ENCODE data around the gene CHKB. TPM values are rescaled to one million over a fixed set of nuclear protein-coding genes. Genes with fewer than 3 reads are reported as not detected.

The CHKB gene, protein sequence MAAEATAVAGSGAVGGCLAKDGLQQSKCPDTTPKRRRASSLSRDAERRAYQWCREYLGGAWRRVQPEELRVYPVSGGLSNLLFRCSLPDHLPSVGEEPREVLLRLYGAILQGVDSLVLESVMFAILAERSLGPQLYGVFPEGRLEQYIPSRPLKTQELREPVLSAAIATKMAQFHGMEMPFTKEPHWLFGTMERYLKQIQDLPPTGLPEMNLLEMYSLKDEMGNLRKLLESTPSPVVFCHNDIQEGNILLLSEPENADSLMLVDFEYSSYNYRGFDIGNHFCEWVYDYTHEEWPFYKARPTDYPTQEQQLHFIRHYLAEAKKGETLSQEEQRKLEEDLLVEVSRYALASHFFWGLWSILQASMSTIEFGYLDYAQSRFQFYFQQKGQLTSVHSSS
- 36.0 TPM for total RNA-seq
- long read RNA-seq, transcript CHKB-208 (8 exons, 2,114 nt), result minor isoform, 5 of 56 reads
- long read RNA-seq, transcript CHKB-212 (9 exons, 2,069 nt), result major isoform, 18 of 56 reads
- long read RNA-seq, transcript CHKB-201 (11 exons, 1,638 nt), result minor isoform, 6 of 56 reads
- long read RNA-seq, partial matches to known transcripts, result 22 of 56 reads
- long read RNA-seq, other reads (novel, unspliced or antisense), result 5 of 56 reads

DNA sequence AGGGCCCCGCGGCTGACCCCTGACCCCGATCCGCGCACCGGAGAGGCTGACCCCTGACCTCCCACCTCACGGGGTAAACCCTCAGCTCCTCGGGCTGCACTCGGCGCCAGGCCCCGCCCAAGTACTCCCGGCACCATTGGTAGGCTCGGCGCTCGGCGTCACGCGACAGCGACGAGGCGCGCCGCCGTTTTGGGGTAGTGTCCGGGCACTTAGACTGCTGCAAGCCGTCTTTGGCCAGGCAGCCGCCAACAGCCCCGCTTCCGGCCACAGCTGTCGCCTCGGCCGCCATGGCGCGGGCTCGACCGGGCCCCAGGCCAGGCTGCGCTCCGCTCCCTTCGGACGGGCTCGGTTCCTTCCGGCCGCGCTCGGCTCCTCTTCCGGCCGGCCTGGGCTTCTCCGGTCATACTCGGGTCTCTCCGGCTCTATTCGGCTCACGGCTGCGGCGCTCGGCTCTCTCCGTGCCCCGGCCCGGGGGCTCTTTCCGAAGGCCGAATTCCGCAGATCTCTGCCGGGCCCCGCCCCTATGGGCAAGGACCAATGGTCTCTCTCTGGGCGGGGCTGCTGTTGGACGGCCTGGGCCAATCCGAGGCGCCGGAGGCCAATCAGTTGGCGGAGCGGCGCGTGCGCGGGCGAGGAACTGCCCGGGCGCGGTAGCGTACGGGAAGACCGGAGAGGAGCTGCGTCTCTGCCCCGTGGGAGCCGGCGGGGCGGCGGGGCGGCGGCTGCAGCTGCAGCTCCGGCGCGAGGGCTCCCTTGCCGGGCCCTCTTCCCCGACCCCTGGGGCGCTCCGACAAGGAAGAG lies at the start of gene CHKB:
Gene CHKB, minus strand, starts transcription at position 357 of the 801 bp plus-strand sequence. Its CDS starts 68 bp downstream, at position 289.
- intact Hi-C loops (cut with DNase I), result loop anchor here (5.0 kb wide), 1 partner anchor 50 kb away; no protein-coding TSS in a partner anchor

DNA sequence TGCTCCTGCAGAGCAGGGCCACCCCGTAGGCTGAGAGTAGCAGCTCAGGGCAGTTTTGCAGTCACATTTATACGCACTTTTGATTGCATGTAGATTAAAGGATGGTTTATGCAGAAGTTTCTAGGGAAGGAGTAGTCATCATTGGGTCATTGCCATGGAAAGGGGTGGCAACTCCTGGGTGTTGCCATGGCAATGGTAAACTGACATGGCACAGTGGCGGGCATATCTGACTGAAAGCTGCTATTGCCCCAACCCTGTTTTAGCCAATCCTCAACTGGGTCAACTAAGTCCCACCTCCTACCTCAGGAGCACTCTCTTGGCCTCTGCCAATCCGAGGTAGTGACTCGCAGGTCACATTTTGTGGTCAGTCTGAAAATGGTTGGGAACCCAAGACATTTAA lies 47.7 kb upstream of the CHKB start:
- intact Hi-C loops (cut with DNase I), result loop anchor here (5.0 kb wide), 1 partner anchor 48 kb away; the partner anchor contains the start of gene CHKB
- DNase-seq (no peak), ATAC-seq (ENCODE audit: poor library complexity) (no peak)

More for the DNA sequence above, at the start of gene CHKB:
- DNase-seq, result peak; percentile 99
- peak; percentile 95 for ATAC-seq (ENCODE audit: poor library complexity)

DNA sequence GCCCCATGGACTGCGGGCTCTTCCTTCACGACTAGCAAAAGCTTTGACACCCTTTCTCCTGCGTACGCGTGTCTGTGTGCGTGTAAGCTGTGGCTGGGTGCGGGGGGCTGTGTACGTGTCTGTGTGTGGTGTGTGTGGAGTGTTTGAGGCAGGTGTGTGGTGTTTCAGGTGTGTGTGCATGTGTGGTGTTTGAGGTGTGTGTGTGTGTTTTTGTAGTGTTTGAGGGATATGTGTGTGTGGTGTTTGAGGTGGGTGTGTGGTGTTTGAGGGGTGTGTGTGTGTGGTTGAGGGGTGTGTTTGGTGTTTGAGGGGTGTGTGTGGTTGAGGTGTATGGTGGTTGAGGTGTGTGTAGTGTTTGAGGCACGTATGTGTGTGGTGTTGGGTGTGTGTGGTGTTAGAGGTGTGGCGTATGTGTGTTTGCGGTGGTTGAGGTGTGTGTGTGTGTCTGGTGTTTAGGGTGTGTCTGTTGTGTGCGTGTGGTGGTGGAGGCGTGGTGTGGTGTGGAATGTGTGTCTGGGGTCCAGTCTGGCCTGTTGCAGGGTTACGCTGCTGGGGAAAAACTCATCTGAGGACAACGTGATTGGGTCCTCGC lies 46.0 kb upstream of the CHKB start:
- ATAC-seq (ENCODE audit: poor library complexity), result peak; percentile 1
- intact Hi-C loops (cut with DNase I), result no loop called here
- no peak for DNase-seq

DNA sequence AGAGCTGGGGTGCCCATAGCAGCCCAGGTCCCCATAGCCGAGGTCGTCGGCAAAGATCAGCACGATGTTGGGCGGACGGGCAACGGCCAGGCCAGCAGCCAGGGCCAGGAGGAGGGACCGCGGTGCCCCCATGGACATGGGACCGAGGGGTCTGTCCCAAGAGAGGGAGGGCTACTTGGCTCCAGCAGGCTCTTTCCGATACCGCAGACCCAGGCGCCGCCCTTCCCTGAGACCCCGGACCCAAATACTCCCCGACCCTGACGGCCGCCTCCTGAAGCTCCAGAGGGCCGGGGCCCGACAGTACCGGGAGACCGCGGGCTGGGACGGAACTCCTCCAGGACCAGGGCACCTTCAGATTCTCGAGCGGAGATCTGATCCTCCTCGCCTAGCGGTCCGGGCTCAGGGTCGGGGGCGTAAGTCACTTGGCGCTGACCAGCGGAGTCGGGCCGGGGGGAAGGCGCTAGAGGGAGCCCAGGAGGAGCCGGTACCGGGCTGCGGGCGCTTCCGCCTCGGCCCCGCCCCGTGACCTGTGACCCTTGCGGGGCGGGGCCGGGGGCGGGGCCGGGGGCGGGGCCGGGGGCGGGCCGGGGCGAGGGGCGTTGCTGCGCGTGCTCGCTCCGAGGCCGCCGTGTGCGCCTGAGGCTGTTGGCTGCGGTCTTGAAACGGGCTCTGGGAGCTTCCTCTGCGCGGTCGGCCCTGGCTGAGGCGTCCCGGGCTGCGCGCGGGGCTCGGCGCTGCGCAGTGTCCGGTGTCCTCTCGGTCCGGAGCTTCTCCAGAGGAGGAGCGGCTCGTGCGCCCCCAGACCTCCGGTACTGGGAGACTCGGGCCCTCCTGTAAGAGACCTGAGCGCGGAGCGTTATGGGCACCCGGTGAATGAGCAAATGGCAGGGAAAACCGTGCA lies 45.2 kb upstream of the CHKB start, which contains the start of gene ARSA:
Gene ARSA, minus strand, starts transcription at position 511 of the 901 bp plus-strand sequence. Its CDS starts 373 bp downstream, at position 138.
- ATAC-seq (ENCODE audit: poor library complexity), result peak; percentile 95
- intact Hi-C loops (cut with DNase I), result no loop called here
- peak; percentile 91 for DNase-seq

DNA sequence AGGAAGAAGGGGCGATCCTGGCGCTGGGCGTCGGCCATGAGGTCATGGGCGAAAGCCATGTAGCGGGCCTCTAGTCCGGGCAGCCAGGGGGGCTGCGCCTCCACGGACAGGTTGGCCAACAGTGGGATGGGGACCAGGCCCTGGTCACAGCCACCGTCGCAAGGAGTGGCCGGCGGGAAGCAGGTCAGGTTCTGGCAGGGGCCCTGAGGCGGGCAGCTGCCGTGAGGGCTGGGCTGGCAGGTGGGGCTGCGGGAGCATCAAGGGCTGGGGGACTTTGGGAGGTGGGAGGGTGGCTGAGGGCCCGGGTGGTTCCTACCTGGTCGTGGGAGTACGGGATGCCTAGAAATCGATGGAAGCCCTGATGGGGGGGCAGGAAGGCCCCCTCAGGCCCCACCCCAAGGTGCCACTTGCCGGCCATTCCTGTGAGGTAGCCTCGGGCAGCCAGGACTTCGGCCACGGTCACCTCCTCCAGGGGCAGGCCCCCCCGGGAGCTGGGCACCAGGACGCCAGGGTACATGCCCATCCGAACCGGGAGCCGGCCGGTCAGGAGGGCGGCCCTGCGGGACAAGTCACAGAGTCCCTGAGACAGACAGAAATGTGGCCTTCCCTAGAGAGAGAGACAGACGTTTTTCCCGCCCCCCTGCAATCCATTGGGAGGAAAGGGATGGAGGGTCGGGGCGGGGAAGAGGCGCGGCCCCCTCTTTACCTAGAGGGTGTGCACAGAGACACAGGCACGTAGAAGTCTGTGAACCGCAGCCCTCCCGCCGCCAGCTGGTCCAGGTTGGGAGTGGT lies 44.4 kb upstream of the CHKB start:
- no peak for ATAC-seq (ENCODE audit: poor library complexity)
- DNase-seq, result no peak
- intact Hi-C loops (cut with DNase I), result no loop called here

DNA sequence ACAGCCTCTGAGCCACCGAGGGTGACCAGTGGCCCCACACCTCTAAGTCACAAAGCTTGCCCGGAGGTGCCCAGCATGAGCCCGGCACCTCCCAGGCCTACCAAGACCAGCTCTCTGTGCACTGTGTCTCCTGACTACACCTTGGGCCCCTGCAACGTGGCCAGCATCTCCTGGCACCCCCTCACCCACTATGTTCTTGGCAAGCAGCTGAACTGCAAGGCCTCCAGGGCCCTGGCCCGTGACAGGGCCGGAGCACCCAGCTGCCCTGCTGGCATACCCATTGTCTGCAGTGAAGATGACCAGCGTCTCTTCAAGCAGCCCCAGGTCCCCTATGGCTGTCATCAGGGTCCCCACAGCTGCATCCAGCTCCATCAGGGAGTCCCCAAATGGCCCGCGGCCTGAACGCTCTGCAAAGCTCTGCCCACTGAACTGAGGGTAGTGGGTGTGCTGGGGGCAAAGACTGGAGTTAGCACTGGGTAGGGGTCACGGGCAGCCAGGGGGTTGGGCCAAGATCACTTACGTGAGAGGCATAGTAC lies 43.7 kb upstream of the CHKB start:
- intact Hi-C loops (cut with DNase I), result no loop called here
- DNase-seq (no peak), ATAC-seq (ENCODE audit: poor library complexity) (no peak)

DNA sequence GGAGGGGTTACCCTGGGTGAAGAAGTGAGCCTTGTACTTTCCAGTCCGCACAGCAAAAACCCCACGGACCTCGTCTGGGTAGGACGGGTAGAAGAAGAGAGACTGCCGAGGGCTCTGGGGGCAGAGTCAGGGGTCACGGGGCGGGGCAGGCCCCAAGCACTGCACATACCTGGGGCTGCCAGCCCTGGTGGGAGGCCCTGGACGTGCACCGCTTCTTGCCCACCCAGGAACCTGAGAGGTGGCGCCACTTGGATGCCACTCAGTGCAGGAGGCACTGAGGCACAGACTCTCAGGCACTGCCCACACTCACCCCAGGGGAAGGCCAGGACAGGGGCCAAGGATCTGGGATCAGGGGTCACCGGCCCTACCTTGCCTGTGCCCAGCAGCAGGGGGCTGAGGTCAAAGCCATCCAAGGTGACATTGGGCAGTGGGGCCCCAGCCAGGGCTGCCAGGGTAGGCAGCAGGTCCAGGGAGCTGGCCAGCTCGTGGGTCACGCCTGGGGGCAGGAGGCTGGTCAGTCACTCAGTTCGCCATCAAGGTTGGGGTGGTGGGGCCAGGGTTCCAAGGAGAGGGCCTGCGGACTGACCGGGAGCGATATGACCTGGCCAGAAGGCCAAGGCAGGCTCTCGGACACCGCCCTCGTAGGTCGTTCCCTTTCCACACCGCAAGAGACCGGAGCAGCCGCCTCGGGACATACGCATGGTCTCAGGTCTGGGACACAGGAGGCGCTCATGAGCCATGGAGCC lies 43.1 kb upstream of the CHKB start:
- intact Hi-C loops (cut with DNase I), result no loop called here
- ATAC-seq (ENCODE audit: poor library complexity) (no peak), DNase-seq (no peak)

DNA sequence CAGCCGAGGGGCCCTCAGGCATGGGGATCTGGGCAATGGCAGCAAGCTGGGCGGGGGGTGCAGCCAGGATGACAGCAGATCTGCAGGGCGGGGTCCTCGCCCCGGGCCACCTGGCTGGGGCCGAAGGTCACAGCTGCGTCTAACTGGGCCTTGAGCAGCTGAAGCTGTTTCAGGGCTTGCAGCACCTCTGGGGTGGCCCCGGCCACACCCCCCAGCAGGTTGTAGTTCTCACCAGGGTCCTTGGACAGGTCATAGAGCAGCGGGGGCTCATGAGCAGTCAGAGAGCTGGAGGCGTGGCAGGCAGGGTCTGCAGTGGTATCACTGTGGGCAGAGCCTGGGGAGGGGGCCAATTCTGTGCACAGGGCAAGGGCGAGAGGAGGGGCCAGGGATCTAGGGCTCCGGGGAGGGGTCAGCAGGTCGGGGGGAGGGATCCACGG lies 42.5 kb upstream of the CHKB start:
- ATAC-seq (ENCODE audit: poor library complexity) (no peak), DNase-seq (no peak)
- intact Hi-C loops (cut with DNase I), result no loop called here

DNA sequence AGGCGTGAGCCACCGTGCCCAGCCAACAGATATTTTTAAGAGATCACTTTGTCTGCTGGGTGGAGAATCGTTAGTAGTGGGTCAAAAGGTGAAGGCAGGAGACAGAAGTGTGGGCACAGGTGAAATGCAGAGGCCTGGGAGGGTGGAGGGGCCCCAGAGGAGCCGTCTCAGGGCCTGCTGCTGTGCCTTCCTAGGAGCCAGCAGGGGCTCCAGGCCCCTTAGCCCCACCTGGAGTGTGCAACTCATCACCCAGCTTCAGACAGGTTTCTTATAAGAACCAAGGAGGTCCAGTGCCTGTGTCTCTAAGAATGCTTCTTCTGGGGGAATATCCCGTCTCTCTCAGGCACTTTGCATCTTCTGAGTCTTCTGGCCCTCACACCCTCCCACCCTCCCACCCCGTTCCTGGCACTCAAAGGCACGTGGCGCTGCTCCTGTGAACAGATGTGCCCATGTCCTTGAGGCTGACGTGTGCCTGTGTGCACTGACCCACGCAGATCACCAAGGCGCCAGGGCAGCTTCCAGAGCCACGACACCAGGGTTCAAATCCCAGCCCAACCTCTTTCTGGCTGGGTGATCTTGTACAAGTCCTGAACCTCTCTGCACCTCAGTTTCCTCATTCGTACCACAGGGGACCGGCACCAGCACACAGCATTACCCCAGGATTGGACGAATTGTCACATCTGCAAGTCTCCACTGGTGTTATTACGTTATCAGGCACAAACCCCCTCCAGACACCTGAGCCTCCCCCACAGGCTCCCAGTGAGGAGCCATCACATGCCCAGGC lies 41.9 kb upstream of the CHKB start:
- ATAC-seq (ENCODE audit: poor library complexity) (no peak), DNase-seq (no peak)
- intact Hi-C loops (cut with DNase I), result loop anchor here (5.0 kb wide), 2 partner anchors 47 to 48 kb away; partner anchors contain the start of genes CPT1B and SHANK3

DNA sequence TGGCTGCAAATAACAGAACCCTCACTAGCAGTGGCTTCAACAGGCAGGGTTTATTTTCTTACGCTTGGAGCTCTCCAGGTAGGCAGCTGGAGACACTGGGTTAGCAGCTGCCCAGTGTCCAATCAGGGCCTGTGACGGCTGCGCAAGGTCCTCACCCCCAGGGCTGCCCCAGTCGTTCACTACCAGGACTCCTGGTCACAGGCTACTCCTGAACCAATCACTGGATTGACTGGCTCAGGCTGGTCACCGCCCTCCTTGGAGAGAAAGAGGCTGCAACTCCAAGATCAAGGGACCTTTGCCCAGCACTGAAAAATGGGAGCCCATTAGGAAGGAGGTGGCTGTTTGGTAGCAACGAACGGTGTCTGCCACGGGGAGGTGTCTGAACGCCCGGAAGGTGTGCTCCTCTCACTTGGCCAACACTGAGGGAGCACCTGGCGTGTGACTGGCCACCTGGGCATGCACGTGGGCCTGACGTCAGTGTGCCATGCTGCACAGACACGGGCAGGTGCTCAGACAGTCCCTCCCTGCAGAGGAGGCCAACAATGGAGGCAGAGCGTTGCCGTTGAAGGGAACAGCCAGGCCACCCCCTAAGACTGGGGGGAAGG lies 40.2 kb upstream of the CHKB start:
- intact Hi-C loops (cut with DNase I), result loop anchor here (5.0 kb wide), 2 partner anchors 46 to 49 kb away; partner anchors contain the start of genes CPT1B and SHANK3
- ATAC-seq (ENCODE audit: poor library complexity) (no peak), DNase-seq (no peak)

DNA sequence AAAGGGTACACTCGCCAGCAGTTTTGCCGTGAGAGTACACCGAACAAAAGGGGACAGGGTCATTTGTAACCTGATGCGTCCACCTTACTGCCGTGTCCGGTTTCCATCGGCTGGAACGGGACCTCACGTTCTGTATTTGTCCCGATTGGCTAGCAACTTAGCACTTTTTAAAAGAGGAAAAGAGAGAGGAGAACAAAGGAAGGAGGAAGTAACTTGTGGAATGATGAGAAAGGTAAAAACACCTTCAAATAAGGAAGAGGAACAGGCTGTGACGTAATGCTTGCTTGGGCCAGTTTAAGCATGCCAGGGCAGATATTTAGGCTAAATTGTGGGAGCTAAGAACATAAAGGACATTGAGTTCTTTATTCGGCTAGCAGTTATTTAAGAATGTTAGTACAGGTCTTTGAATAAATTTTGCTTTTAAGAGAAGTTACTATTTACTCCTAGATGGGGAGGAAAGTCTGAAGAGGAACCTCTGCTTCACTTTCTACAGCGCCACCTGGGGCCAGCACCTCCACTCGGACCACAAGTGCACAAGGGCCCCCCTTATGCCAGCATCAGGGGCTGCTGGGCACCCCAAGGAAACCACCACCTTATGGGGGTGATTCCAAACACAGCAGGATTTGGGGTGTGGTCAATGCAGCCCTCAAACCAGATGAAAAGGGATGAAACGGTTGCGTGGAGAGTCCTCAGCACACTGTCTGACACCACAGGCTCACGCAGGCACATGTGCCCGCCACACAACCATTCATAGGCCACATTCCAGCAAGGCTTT lies 39.5 kb upstream of the CHKB start:
- intact Hi-C loops (cut with DNase I), result loop anchor here (5.0 kb wide), 2 partner anchors 45 to 50 kb away; partner anchors contain the start of genes CPT1B and SHANK3
- DNase-seq, result no peak
- no peak for ATAC-seq (ENCODE audit: poor library complexity)

DNA sequence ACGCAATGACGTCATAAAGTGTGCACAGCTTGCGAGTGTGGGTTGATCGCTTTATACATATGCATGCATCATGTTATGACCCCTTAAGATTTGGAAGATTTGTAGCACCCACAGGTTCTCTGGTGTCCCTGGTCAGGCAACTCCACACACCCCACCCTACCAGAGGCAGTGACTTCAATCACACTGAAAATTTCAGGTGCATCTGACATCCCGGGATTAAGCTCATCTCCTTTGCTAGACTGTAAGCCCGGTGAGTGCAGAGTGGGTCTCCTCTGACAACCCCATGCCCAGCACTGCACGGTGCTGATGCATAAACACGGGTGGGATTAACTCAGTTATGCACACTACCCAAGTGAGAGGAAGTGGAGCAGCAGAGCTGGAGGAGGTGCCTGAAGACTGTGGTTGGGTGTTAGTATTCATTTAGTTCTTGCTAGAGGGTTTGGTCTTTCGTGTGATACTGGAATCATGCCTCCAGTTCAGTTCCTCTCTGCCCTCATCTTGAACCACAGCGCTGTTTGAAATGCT lies 38.8 kb upstream of the CHKB start:
- peak; percentile 18 for ATAC-seq (ENCODE audit: poor library complexity)
- DNase-seq, result no peak
- intact Hi-C loops (cut with DNase I), result loop anchor here (5.0 kb wide), 2 partner anchors 44 to 51 kb away; partner anchors contain the start of genes CPT1B and SHANK3

DNA sequence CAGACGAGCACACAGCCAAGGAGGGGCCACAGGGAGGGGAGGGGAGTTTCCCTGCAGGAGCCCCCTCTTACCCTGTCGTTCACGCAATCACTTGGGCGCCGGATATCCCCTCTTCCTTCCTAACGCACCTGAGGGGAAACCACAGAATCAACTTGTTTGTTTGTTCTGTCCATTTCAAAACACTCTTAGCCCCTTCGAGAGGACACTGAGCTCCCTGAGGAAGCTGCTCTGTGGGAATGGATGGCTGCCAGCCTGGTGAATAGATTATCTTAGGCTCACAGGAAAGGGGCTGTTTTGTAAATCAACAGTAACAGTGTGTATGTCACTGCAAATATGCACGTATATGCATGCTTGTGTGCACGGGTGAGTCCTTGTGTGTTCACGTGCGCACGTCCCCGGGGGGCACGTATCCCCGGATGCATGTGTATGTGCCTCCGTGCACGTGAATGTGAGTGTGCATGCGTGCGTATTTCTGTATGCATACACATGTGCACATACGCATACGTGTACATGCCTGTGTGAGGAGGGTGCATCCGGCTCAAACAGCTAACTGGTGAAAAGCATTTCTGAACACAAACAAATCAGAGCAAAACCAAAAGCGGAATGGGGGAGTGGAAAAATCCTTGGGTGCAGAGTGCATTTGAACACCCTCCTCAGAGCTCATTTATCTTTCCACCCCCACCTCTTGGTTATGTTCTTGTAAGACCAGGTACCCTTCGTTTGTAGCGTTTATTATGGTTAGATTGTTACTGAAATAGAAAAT lies 38.1 kb upstream of the CHKB start:
- ATAC-seq (ENCODE audit: poor library complexity) (peak; percentile 82), DNase-seq (peak; percentile 88)
- intact Hi-C loops (cut with DNase I), result loop anchor here (5.0 kb wide), 2 partner anchors 43 to 52 kb away; partner anchors contain the start of genes CPT1B and SHANK3

Measured in Right ventricle myocardium superior (tissue), 1 donor.